ENCODE data around the gene PNMA8A.

DNA sequence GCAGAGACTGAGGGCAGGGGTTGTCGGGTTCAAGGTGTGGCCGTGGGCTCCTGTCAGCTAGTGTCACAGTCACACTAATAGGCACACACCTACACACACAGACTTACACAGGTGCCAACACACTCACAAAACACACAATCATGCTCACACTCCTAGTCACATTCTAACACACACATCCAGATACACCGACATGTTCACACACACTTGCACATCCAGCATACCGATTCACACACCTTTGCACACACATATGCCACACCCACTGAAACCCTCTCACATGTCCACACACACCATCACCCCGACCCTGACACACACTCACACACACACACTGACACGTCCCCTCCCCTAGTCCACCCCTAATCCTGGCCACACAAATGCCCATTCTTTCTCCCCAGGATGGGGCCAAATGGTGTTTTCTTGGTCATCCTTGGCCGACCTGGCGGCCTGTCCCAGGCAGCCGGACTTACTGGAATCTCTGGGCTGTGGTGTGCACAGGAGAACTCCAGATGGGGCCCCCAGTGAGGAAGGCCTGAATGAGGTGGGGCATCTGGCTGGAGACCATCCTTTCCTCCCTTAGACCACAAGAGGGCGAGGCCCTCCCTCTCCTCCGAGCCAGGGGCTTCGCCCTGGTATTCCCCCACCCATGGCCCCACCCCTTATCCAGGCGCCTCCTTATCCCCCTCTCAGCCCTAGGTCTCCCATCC, 43.4 kb upstream of the PNMA8A start:
- TF ChIP-seq, protein P1, sequence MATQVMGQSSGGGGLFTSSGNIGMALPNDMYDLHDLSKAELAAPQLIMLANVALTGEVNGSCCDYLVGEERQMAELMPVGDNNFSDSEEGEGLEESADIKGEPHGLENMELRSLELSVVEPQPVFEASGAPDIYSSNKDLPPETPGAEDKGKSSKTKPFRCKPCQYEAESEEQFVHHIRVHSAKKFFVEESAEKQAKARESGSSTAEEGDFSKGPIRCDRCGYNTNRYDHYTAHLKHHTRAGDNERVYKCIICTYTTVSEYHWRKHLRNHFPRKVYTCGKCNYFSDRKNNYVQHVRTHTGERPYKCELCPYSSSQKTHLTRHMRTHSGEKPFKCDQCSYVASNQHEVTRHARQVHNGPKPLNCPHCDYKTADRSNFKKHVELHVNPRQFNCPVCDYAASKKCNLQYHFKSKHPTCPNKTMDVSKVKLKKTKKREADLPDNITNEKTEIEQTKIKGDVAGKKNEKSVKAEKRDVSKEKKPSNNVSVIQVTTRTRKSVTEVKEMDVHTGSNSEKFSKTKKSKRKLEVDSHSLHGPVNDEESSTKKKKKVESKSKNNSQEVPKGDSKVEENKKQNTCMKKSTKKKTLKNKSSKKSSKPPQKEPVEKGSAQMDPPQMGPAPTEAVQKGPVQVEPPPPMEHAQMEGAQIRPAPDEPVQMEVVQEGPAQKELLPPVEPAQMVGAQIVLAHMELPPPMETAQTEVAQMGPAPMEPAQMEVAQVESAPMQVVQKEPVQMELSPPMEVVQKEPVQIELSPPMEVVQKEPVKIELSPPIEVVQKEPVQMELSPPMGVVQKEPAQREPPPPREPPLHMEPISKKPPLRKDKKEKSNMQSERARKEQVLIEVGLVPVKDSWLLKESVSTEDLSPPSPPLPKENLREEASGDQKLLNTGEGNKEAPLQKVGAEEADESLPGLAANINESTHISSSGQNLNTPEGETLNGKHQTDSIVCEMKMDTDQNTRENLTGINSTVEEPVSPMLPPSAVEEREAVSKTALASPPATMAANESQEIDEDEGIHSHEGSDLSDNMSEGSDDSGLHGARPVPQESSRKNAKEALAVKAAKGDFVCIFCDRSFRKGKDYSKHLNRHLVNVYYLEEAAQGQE (IDR thresholded peaks at IDR 0.05; ENCODE audit: low read depth, low read length) = no peak
- TF ChIP-seq NR2C1 (IDR thresholded peaks at IDR 0.05) = no peak
- TF ChIP-seq EP300 (IDR thresholded peaks at IDR 0.05; ENCODE audit: borderline replicate concordance in 1 of 2, control insufficient read depth in 1 of 2, low read depth in 2 of 2, low read length in 2 of 2) = no peak
- TF ChIP-seq, protein P2, sequence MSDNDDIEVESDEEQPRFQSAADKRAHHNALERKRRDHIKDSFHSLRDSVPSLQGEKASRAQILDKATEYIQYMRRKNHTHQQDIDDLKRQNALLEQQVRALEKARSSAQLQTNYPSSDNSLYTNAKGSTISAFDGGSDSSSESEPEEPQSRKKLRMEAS (IDR thresholded peaks at IDR 0.05; ENCODE audit: low read depth, low read length) = no peak
- TF ChIP-seq, protein P3, sequence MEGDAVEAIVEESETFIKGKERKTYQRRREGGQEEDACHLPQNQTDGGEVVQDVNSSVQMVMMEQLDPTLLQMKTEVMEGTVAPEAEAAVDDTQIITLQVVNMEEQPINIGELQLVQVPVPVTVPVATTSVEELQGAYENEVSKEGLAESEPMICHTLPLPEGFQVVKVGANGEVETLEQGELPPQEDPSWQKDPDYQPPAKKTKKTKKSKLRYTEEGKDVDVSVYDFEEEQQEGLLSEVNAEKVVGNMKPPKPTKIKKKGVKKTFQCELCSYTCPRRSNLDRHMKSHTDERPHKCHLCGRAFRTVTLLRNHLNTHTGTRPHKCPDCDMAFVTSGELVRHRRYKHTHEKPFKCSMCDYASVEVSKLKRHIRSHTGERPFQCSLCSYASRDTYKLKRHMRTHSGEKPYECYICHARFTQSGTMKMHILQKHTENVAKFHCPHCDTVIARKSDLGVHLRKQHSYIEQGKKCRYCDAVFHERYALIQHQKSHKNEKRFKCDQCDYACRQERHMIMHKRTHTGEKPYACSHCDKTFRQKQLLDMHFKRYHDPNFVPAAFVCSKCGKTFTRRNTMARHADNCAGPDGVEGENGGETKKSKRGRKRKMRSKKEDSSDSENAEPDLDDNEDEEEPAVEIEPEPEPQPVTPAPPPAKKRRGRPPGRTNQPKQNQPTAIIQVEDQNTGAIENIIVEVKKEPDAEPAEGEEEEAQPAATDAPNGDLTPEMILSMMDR (IDR thresholded peaks at IDR 0.05 in 2 of 3, conservative IDR thresholded peaks at IDR 0.05 in 1 of 3; ENCODE audit: control insufficient read depth in 2 of 3, extremely low read depth in 1 of 3, insufficient read depth in 1 of 3, low read depth in 3 of 3, low read length in 3 of 3) = no peak
- no peak for TF ChIP-seq NFYB (IDR thresholded peaks at IDR 0.05; ENCODE audit: insufficient read depth, low read depth, low read length)
- TF ChIP-seq FOS (IDR thresholded peaks at IDR 0.05; ENCODE audit: borderline replicate concordance, extremely low read depth, insufficient read length) = no peak
- TF ChIP-seq POLR2A (IDR thresholded peaks at IDR 0.05; ENCODE audit: low read depth, low read length) = no peak
- no peak for TF ChIP-seq EZH2 (IDR thresholded peaks at IDR 0.05; ENCODE audit: borderline replicate concordance, control insufficient read depth, low read depth, low read length)
- TF ChIP-seq FOXM1 (IDR thresholded peaks at IDR 0.05; ENCODE audit: low read depth, low read length) = no peak
- TF ChIP-seq SUPT20H (IDR thresholded peaks at IDR 0.05; ENCODE audit: borderline replicate concordance, control insufficient read depth, low read depth, low read length) = no peak
- TF ChIP-seq, protein P4, sequence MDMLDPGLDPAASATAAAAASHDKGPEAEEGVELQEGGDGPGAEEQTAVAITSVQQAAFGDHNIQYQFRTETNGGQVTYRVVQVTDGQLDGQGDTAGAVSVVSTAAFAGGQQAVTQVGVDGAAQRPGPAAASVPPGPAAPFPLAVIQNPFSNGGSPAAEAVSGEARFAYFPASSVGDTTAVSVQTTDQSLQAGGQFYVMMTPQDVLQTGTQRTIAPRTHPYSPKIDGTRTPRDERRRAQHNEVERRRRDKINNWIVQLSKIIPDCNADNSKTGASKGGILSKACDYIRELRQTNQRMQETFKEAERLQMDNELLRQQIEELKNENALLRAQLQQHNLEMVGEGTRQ (IDR thresholded peaks at IDR 0.05; ENCODE audit: borderline replicate concordance, low read depth, low read length) = no peak

All from GM12878 (cell line).